Keratinocyte (primary cell): Measurements from ENCODE around the gene DIDO1. TPM values are rescaled to one million over a fixed set of nuclear protein-coding genes. Genes with fewer than 3 reads are reported as not detected.

Experiments
- DNase-seq: peaks from one replicate; pipeline ENCODE4 v3.0.0-alpha.2; 2011; ENCODE audit warnings: low read depth, missing footprints, low spot score
- FAIRE-seq: peaks from 2 replicates; lab custom pipeline; 2011; peaks lifted over from hg19 to GRCh38; lab: Jason Lieb, UNC
- H2AFZ ChIP-seq: 2 replicates; pipeline ENCODE4 v1.6.0; 2012; ENCODE audit warnings: low read length, control low read depth, inconsistent platforms; ENCODE audit not compliant: control insufficient read depth
- H3K27ac ChIP-seq: 2 replicates; pipeline ENCODE4 v1.5.1; 2011; ENCODE audit warnings: low read length; ENCODE audit not compliant: control insufficient read depth, insufficient read depth
- H3K27me3 ChIP-seq: 3 replicates; pipeline ENCODE4 v1.6.0; 2011; ENCODE audit warnings: low read length; ENCODE audit not compliant: control insufficient read depth, insufficient read depth; ENCODE audit errors: extremely low read depth
- H3K36me3 ChIP-seq, 2 experiments: 2 replicates in 1 of 2; 3 replicates in 1 of 2; pipeline ENCODE4 v1.5.1; 2011; ENCODE audit warnings: low read length in 2 of 2, mild to moderate bottlenecking in 1 of 2; ENCODE audit not compliant: control insufficient read depth in 2 of 2, insufficient read depth in 2 of 2; ENCODE audit errors: extremely low read depth in 1 of 2
- H3K4me1 ChIP-seq: 3 replicates; pipeline ENCODE4 v1.5.1; 2011; ENCODE audit warnings: low read length; ENCODE audit not compliant: control insufficient read depth, insufficient read depth; ENCODE audit errors: extremely low read depth
- H3K4me2 ChIP-seq: 3 replicates; pipeline ENCODE4 v1.6.0; 2011; ENCODE audit warnings: low read depth, low read length; ENCODE audit not compliant: control insufficient read depth, insufficient read depth; ENCODE audit errors: extremely low read depth
- H3K4me3 ChIP-seq, 3 experiments: fragments of 200-600 bp in 1 of 3; sonication (generic) in 1 of 3; 2 replicates in 2 of 3; 3 replicates in 1 of 3; pipeline ENCODE4 v1.5.1; 2011 to 2016; ENCODE audit warnings: low read length in 3 of 3, mild to moderate bottlenecking in 3 of 3, control low read depth in 2 of 3, inconsistent platforms in 1 of 3, low read depth in 1 of 3, mixed read lengths in 1 of 3, mixed run types in 1 of 3, moderate library complexity in 1 of 3; ENCODE audit not compliant: control insufficient read depth in 2 of 3, insufficient read depth in 2 of 3; ENCODE audit errors: extremely low read depth in 1 of 3
- H3K79me2 ChIP-seq: 2 replicates; pipeline ENCODE4 v1.6.0; 2012; ENCODE audit warnings: low read length; ENCODE audit not compliant: control insufficient read depth, insufficient read depth
- H3K9ac ChIP-seq: 3 replicates; pipeline ENCODE4 v1.6.0; 2011; ENCODE audit warnings: low read length; ENCODE audit not compliant: control insufficient read depth, insufficient read depth; ENCODE audit errors: extremely low read depth
- H3K9me1 ChIP-seq: 3 replicates; pipeline ENCODE4 v1.6.0; 2011; ENCODE audit warnings: low read length; ENCODE audit not compliant: control insufficient read depth, insufficient read depth; ENCODE audit errors: extremely low read depth
- H3K9me3 ChIP-seq: 2 replicates; pipeline ENCODE4 v1.5.1; 2012; ENCODE audit warnings: low read depth, low read length; ENCODE audit not compliant: control insufficient read depth
- H4K20me1 ChIP-seq: 3 replicates; pipeline ENCODE4 v1.6.0; 2011; ENCODE audit warnings: low read length; ENCODE audit not compliant: control insufficient read depth, insufficient read depth; ENCODE audit errors: extremely low read depth
- CTCF ChIP-seq, 3 experiments: IDR thresholded peaks in 1 of 3; conservative IDR thresholded peaks in 1 of 3; optimal IDR thresholded peaks in 1 of 3; 2 replicates in 2 of 3; 3 replicates in 1 of 3; pipeline versions ENCODE3 to v1.5.1; 2011; ENCODE audit warnings: low read length in 3 of 3, mild to moderate bottlenecking in 3 of 3, moderate library complexity in 2 of 3, control low read depth in 1 of 3, inconsistent platforms in 1 of 3; ENCODE audit not compliant: insufficient read depth in 2 of 3; ENCODE audit errors: extremely low read depth in 1 of 3
- EZH2 ChIP-seq: IDR thresholded peaks from one replicate; pipeline ENCODE4 v1.6.1; 2012; ENCODE audit warnings: inconsistent platforms, mild to moderate bottlenecking, low read length, moderate library complexity
- dilution Hi-C: fragments of 300-500 bp; cut with MboI; formaldehyde crosslinking; loops from one replicate; pipeline ENCODE4 v1.7.0; 2020; ENCODE audit warnings: low sequenced_read_pairs; ENCODE audit not compliant: extremely low pct_ligation_motif_present
- polyA plus RNA-seq, 5 experiments: library from polyadenylated mRNA; depleted of rRNA in 3 of 5; stranded (reverse) in 3 of 5; stranded (forward) in 1 of 5; unstranded in 1 of 5; fragments of >200 nt; gene quantifications; 1 replicate in 1 of 5; 2 replicates in 3 of 5; 3 replicates in 1 of 5; pipeline versions ENCODE4 v1.2.1 to v1.2.3, GENCODE V29; 2011 to 2012; ENCODE audit warnings: missing spikeins in 2 of 5, low read depth in 1 of 5, low replicate concordance in 1 of 5

Gene DIDO1
- polyA plus RNA-seq, 1 donor (not counting 4 experiments of a cell fraction or from before 2014, with no cell fraction given), result 14.2 TPM

GRCh38 chr20:62902926-62903615, 23.2 kb downstream of the DIDO1 start:
- no peak for DNase-seq

GRCh38 chr20:62901891-62902290, 24.4 kb downstream of the DIDO1 start:
- H3K27me3 ChIP-seq, result no peaks in the 10 kb centered on the region
- no peak for FAIRE-seq

More at GRCh38 chr20:62902926-62903615, 23.2 kb downstream of the DIDO1 start:
- Histone ChIP-seq H2AFZ (no peak overlapping the region), H3K27me3 (no peaks in the 10 kb centered on the region), H3K9me1 (no peaks in the 10 kb centered on the region), H4K20me1 (peaks cover 11% of the 10 kb centered on the region), H3K36me3 (peaks cover 38 to 47% of the 10 kb centered on the region in 2 experiments), H3K4me1 (peaks cover 33% of the 10 kb centered on the region), H3K4me2 (no peak overlapping the region), H3K79me2 (peaks cover 12% of the 10 kb centered on the region), H3K4me3 (no peak overlapping the region), H3K9ac (no peak overlapping the region), H3K9me3 (no peaks in the 10 kb centered on the region), H3K27ac (no peak overlapping the region)
- TF ChIP-seq EZH2 (no peak), CTCF (optimal IDR thresholded peaks at IDR 0.05 in 1 of 3, IDR thresholded peaks at IDR 0.05 in 1 of 3, conservative IDR thresholded peaks at IDR 0.05 in 1 of 3; ENCODE audit: extremely low read depth in 1 of 3, insufficient read depth in 2 of 3, low read length in 3 of 3) (no peak)
- no peak for FAIRE-seq
- dilution Hi-C loops, result no loop called here

More at GRCh38 chr20:62901891-62902290, 24.4 kb downstream of the DIDO1 start:
- no peak overlapping the region for H3K4me3 ChIP-seq
- H3K4me2 ChIP-seq, result no peak overlapping the region
- dilution Hi-C loops, result no loop called here
- H4K20me1 ChIP-seq, result peaks cover 11% of the 10 kb centered on the region
- H3K27ac ChIP-seq, result no peak overlapping the region
- H3K9me1 ChIP-seq, result no peaks in the 10 kb centered on the region
- H3K4me1 ChIP-seq, result peaks cover 43% of the 10 kb centered on the region
- peaks cover 31 to 43% of the 10 kb centered on the region in 2 experiments for H3K36me3 ChIP-seq
- H3K9ac ChIP-seq, result no peak overlapping the region
- H3K9me3 ChIP-seq, result no peaks in the 10 kb centered on the region
- TF ChIP-seq CTCF (optimal IDR thresholded peaks at IDR 0.05 in 1 of 3, IDR thresholded peaks at IDR 0.05 in 1 of 3, conservative IDR thresholded peaks at IDR 0.05 in 1 of 3; ENCODE audit: extremely low read depth in 1 of 3, insufficient read depth in 2 of 3, low read length in 3 of 3), result no peak
- peaks cover 7% of the 10 kb centered on the region for H3K79me2 ChIP-seq
- DNase-seq, result no peak
- no peak overlapping the region for H2AFZ ChIP-seq
